Measurements from ENCODE around the gene KNDC1. TPM values are rescaled to one million over a fixed set of nuclear protein-coding genes. Genes with fewer than 3 reads are reported as not detected.
A peak's percentile ranks its signal among the peaks of the same experiment; 100 is the strongest.

KNDC1 gene
- total RNA-seq, 1 donor from 2014 or later, result 0.55 TPM

GRCh38 chr10:133206356-133207040 is 46.5 kb downstream of the KNDC1 start:
- no peaks in the 10 kb centered on the region for H3K9me3 Mint-ChIP-seq (ENCODE audit: low read depth)
- no peaks in the 10 kb centered on the region for H3K4me1 Mint-ChIP-seq (ENCODE audit: low read depth)
- no peak overlapping the region for H3K4me3 Mint-ChIP-seq (ENCODE audit: unreplicated experiment)
- no peaks in the 10 kb centered on the region for H3K36me3 Mint-ChIP-seq (ENCODE audit: low read depth)
- TF ChIP-seq CTCF (IDR thresholded peaks at IDR 0.05), result no peak
- peak; percentile 60 for DNase-seq (ENCODE audit: low spot score)
- no peak overlapping the region for H3K27ac Mint-ChIP-seq (ENCODE audit: unreplicated experiment)
- peaks cover 11% of the 10 kb centered on the region for H3K27me3 Mint-ChIP-seq (ENCODE audit: low read depth)

- no peaks in the 10 kb centered on the region for H3K9me3 Mint-ChIP-seq (ENCODE audit: low read depth)
- peak; percentile 90 for DNase-seq (ENCODE audit: low spot score)
- H3K36me3 Mint-ChIP-seq (ENCODE audit: low read depth), result no peaks in the 10 kb centered on the region
- no peaks in the 10 kb centered on the region for H3K4me1 Mint-ChIP-seq (ENCODE audit: low read depth)
- no peak for TF ChIP-seq CTCF (IDR thresholded peaks at IDR 0.05)
- H3K27me3 Mint-ChIP-seq (ENCODE audit: low read depth), result peaks cover 14% of the 10 kb centered on the region
- H3K27ac Mint-ChIP-seq (ENCODE audit: unreplicated experiment), result no peak overlapping the region
- no peak overlapping the region for H3K4me3 Mint-ChIP-seq (ENCODE audit: unreplicated experiment)
Observed at GRCh38 chr10:133207041-133207600, 47.1 kb downstream of the KNDC1 start.

GRCh38 chr10:133207627-133208026 is 47.6 kb downstream of the KNDC1 start:
- Mint-ChIP-seq H3K4me3 (ENCODE audit: unreplicated experiment) (no peak overlapping the region), H3K27me3 (ENCODE audit: low read depth) (peaks cover 14% of the 10 kb centered on the region), H3K27ac (ENCODE audit: unreplicated experiment) (no peak overlapping the region), H3K9me3 (ENCODE audit: low read depth) (no peaks in the 10 kb centered on the region), H3K4me1 (ENCODE audit: low read depth) (no peaks in the 10 kb centered on the region), H3K36me3 (ENCODE audit: low read depth) (no peaks in the 10 kb centered on the region)
- peak; percentile 84 for DNase-seq (ENCODE audit: low spot score)
- TF ChIP-seq CTCF (IDR thresholded peaks at IDR 0.05), result no peak

- peaks cover 14% of the 10 kb centered on the region for H3K27me3 Mint-ChIP-seq (ENCODE audit: low read depth)
- no peak overlapping the region for H3K27ac Mint-ChIP-seq (ENCODE audit: unreplicated experiment)
- no peak overlapping the region for H3K4me3 Mint-ChIP-seq (ENCODE audit: unreplicated experiment)
- peak; percentile 72 for DNase-seq (ENCODE audit: low spot score)
- no peaks in the 10 kb centered on the region for H3K9me3 Mint-ChIP-seq (ENCODE audit: low read depth)
- no peaks in the 10 kb centered on the region for H3K4me1 Mint-ChIP-seq (ENCODE audit: low read depth)
- no peaks in the 10 kb centered on the region for H3K36me3 Mint-ChIP-seq (ENCODE audit: low read depth)
- no peak for TF ChIP-seq CTCF (IDR thresholded peaks at IDR 0.05)
Observed at GRCh38 chr10:133208466-133208865, 48.4 kb downstream of the KNDC1 start.

GRCh38 chr10:133209117-133209516 is 49.1 kb downstream of the KNDC1 start:
- Mint-ChIP-seq H3K4me1 (ENCODE audit: low read depth) (no peaks in the 10 kb centered on the region), H3K4me3 (ENCODE audit: unreplicated experiment) (no peak overlapping the region), H3K36me3 (ENCODE audit: low read depth) (no peaks in the 10 kb centered on the region), H3K27me3 (ENCODE audit: low read depth) (peaks cover 11% of the 10 kb centered on the region), H3K27ac (ENCODE audit: unreplicated experiment) (no peak overlapping the region), H3K9me3 (ENCODE audit: low read depth) (no peaks in the 10 kb centered on the region)
- peak; percentile 50 for DNase-seq (ENCODE audit: low spot score)
- no peak for TF ChIP-seq CTCF (IDR thresholded peaks at IDR 0.05)

All from chondrocyte (in vitro differentiated cells).